Stomach (tissue), 4 donors: Measurements from ENCODE around the gene OLIG2.

ENCODE experiments used
- EP300 ChIP-seq: sonication (generic); formaldehyde crosslinking; IDR thresholded peaks from one replicate; pipeline ENCODE4 v1.6.1; 2017; ENCODE audit warnings: antibody characterized with exemption
- POLR2AphosphoS5 ChIP-seq, 3 donors: sonication (generic); formaldehyde crosslinking; IDR thresholded peaks; one replicate each; pipeline ENCODE4 v1.6.1; 2016; ENCODE audit warnings: antibody characterized with exemption in 3 of 3
- TF ChIP-seq, protein P1 (sequence below), 7 experiments: fragments of 450-650 bp in 4 of 7; fragments of 200-600 bp in 3 of 7; sonication (generic) in 3 of 7; IDR thresholded peaks; one replicate each; pipeline ENCODE4 v1.5.1; 2016 to 2019; ENCODE audit warnings: antibody characterized with exemption in 7 of 7, control low read depth in 2 of 7, mild to moderate bottlenecking in 1 of 7

DNA sequence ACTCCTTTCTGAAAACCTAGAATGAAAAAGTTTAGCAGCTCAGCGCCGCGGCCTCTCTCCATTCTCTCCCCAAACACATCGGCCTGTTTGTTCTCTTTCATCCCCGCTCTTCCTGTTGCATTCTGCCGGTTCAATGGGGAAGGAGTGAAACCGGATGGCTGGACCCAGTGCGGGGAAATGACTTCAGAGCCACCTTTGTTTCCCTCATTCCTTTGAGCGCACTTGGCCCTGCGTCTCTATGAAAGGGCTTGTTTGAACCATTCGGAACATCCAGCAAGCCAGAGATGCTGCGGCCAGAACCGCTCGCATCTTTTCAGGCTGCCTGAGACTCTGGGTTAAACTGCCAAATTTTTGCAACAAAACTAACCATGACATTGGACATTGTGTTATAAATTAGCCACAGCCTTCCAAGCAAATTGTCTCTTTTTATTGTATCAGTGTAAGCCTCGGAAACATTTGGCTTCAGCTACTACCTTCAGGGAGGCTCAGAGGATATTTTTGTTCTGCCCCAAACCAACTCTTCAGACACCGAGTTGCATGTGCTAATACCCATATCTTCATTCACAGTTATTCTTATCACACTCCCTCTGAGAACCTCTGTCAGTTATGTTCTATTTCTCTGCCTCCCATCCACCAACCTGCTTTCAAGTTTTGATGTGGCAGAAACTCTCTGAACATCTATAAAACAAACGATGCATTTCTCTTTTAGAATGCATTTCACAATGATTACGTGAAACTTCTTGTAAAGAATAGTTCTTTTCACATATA lies 39.1 kb downstream of the OLIG2 start:
- TF ChIP-seq, protein P1, sequence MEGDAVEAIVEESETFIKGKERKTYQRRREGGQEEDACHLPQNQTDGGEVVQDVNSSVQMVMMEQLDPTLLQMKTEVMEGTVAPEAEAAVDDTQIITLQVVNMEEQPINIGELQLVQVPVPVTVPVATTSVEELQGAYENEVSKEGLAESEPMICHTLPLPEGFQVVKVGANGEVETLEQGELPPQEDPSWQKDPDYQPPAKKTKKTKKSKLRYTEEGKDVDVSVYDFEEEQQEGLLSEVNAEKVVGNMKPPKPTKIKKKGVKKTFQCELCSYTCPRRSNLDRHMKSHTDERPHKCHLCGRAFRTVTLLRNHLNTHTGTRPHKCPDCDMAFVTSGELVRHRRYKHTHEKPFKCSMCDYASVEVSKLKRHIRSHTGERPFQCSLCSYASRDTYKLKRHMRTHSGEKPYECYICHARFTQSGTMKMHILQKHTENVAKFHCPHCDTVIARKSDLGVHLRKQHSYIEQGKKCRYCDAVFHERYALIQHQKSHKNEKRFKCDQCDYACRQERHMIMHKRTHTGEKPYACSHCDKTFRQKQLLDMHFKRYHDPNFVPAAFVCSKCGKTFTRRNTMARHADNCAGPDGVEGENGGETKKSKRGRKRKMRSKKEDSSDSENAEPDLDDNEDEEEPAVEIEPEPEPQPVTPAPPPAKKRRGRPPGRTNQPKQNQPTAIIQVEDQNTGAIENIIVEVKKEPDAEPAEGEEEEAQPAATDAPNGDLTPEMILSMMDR (IDR thresholded peaks at IDR 0.05), result no peak
- TF ChIP-seq POLR2AphosphoS5 (IDR thresholded peaks at IDR 0.05) (no peak), EP300 (no peak)
